Cardiac muscle cell (in vitro differentiated cells and primary cell): Measurements from ENCODE around the gene NOTCH2. TPM values are rescaled to one million over a fixed set of nuclear protein-coding genes. Genes with fewer than 3 reads are reported as not detected.
A peak's percentile ranks its signal among the peaks of the same experiment; 100 is the strongest.
"Not testable (repeated sequence)": the region's sequence is repeated elsewhere in the genome, so short reads cannot be mapped to it uniquely, and the experiment has no call there.

Experiments
- DNase-seq, 2 donors: peaks; one replicate each; pipeline versions ENCODE4 v3.0.0 to v3.0.0-alpha.2; 2010 to 2017; ENCODE audit warnings: low read depth in 1 of 2, low spot score in 1 of 2
- H3K27ac ChIP-seq: fragments of 200-600 bp; sonication (generic); 2 replicates; pipeline ENCODE4 v1.5.1; 2016
- H3K27me3 ChIP-seq: fragments of 200-600 bp; sonication (generic); 2 replicates; pipeline ENCODE4 v1.6.0; 2016; ENCODE audit warnings: control low read depth
- H3K36me3 ChIP-seq: fragments of 200-600 bp; sonication (generic); 2 replicates; pipeline ENCODE4 v1.5.1; 2016; ENCODE audit warnings: control low read depth
- H3K4me1 ChIP-seq: fragments of 200-600 bp; sonication (generic); 2 replicates; pipeline ENCODE4 v1.8.1; 2017; ENCODE audit warnings: low read depth, mild to moderate bottlenecking, mixed run types
- H3K4me3 ChIP-seq: fragments of 200-600 bp; sonication (generic); 2 replicates; pipeline ENCODE4 v1.5.1; 2016; ENCODE audit warnings: mild to moderate bottlenecking
- H3K9me3 ChIP-seq: fragments of 200-600 bp; sonication (generic); 2 replicates; pipeline ENCODE4 v1.5.1; 2017; ENCODE audit warnings: low read depth, mild to moderate bottlenecking, control low read depth
- CTCF ChIP-seq: IDR thresholded peaks from 2 replicates; pipeline ENCODE4 v1.5.1; 2012; ENCODE audit warnings: low read depth, mild to moderate bottlenecking, low read length
- polyA plus RNA-seq: library from polyadenylated mRNA; unstranded; fragments of >200 nt; fragmentation: Nextera tagmentation; extraction: Ambion mirVana; gene quantifications from 2 replicates; pipeline ENCODE4 v1.2.1, GENCODE V29; 2016
- total RNA-seq: library from RNA; depleted of rRNA; stranded (reverse); fragments of >200 nt; gene quantifications from 2 replicates; pipeline ENCODE4 v1.2.3, GENCODE V29; 2016

NOTCH2 gene
- total and polyA plus RNA-seq, 2 experiments from 2014 or later, result 25.6 to 52.3 TPM

- not testable (repeated sequence) for H3K27ac ChIP-seq
Measured at GRCh38 chr1:120008320-120008719, 61.1 kb downstream of the NOTCH2 start.

GRCh38 chr1:120007850-120008249 is 61.6 kb downstream of the NOTCH2 start:
- not testable (repeated sequence) for H3K4me1 ChIP-seq, H3K9me3 ChIP-seq, H3K4me3 ChIP-seq, H3K27ac ChIP-seq, H3K27me3 ChIP-seq, H3K36me3 ChIP-seq, DNase-seq

More at GRCh38 chr1:120008320-120008719, 61.1 kb downstream of the NOTCH2 start:
- H3K36me3 ChIP-seq, DNase-seq, H3K4me3 ChIP-seq, H3K27me3 ChIP-seq, H3K9me3 ChIP-seq, H3K4me1 ChIP-seq: not testable (repeated sequence)

GRCh38 chr1:120001035-120001434 is 68.4 kb downstream of the NOTCH2 start:
- not testable (repeated sequence) for H3K36me3 ChIP-seq, H3K4me3 ChIP-seq, H3K9me3 ChIP-seq, DNase-seq, H3K27me3 ChIP-seq, H3K27ac ChIP-seq, H3K4me1 ChIP-seq

- not testable (repeated sequence) for H3K27ac ChIP-seq, DNase-seq, H3K4me3 ChIP-seq, H3K4me1 ChIP-seq, H3K27me3 ChIP-seq, H3K9me3 ChIP-seq, H3K36me3 ChIP-seq
Measured at GRCh38 chr1:119996731-119997312, 72.6 kb downstream of the NOTCH2 start.

DNA sequence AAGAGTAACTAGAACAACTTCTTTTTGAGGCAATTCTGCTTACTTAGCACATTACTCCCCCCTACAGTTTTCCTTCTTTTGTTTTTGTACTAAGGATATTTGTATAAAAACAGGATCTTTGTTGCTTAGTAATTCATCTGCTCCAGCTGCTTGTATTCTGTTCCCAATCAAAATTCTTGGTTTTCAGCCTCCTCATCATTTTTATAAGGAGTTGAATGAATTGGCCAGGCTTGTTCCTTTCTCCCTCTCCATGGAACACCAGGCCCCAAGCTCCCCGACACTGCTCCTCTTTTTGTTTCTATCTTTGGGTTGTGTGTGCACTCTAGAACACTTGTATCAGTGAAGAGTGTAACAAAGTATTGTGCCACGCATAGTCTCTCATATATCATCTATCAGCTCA is 73.5 kb downstream of the NOTCH2 start:
- H3K4me3 ChIP-seq, DNase-seq, H3K27ac ChIP-seq, H3K36me3 ChIP-seq, H3K4me1 ChIP-seq, H3K9me3 ChIP-seq, H3K27me3 ChIP-seq: not testable (repeated sequence)

DNA sequence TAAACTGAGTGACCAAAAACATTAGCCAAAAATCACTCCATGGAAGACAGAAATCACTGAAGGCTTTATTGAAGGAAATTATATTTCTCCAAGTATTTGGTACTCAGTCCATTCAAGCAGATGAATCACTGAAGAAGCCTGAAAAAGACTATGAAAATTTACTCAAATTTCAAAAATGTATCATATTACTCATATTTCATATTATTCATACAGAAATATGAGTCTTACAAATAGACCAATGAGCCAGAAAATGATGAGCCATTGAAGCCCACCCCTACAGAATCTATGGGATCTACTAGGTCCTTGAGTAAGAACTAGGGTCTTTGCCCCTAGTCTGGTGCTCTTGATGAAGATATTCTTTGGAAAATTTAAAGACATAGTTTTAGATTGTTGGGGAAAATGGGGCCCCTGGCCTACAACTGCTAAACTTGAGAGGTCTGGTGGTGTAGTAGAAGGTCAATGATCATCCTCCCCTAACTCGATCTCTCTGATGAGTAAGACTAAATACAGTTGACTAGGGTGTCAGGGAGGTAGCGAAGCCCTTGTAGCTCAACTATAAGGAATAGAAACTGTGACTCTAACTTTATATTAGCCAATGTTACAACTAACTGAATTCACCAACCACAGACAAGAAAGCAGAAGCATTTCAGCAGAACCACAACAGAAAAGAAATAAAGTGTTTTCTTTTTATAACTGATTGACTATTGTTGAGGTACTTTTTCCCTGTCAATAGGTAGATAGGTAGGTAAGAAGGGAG is 81.0 kb downstream of the NOTCH2 start:
- Histone ChIP-seq H3K4me3 (no peak overlapping the region), H3K27me3 (no peaks in the 10 kb centered on the region), H3K36me3 (peaks cover 9% of the 10 kb centered on the region), H3K27ac (no peak overlapping the region), H3K4me1 (no peaks in the 10 kb centered on the region), H3K9me3 (no peaks in the 10 kb centered on the region)
- TF ChIP-seq CTCF, result no peak
- no peak for DNase-seq

GRCh38 chr1:119987686-119988085 is 81.8 kb downstream of the NOTCH2 start:
- H3K4me3 ChIP-seq, result no peak overlapping the region
- DNase-seq, result no peak
- no peak overlapping the region for H3K27ac ChIP-seq
- H3K9me3 ChIP-seq, result no peaks in the 10 kb centered on the region
- peaks cover 9% of the 10 kb centered on the region for H3K36me3 ChIP-seq
- no peak for TF ChIP-seq CTCF
- H3K4me1 ChIP-seq, result no peaks in the 10 kb centered on the region
- H3K27me3 ChIP-seq, result no peaks in the 10 kb centered on the region

GRCh38 chr1:119987112-119987511 is 82.3 kb downstream of the NOTCH2 start:
- Histone ChIP-seq H3K4me1 (no peaks in the 10 kb centered on the region), H3K36me3 (peaks cover 9% of the 10 kb centered on the region), H3K9me3 (no peaks in the 10 kb centered on the region), H3K27me3 (no peaks in the 10 kb centered on the region), H3K27ac (no peak overlapping the region), H3K4me3 (no peak overlapping the region)
- peak in 1 of 2 donors; percentile 83 for DNase-seq
- no peak for TF ChIP-seq CTCF
